PC-3 (cell line): ENCODE results near the gene DIP2B.

Experiments
- EZH2 ChIP-seq: fragments of 300-600 bp; sonication (generic); IDR thresholded peaks from one replicate; pipeline ENCODE4 v1.6.1; 2017; ENCODE audit warnings: antibody characterized with exemption, mild to moderate bottlenecking, low read length; ENCODE audit not compliant: unreplicated experiment
- EZH2phosphoT487 ChIP-seq: fragments of 300-600 bp; sonication (generic); IDR thresholded peaks from 2 replicates; pipeline ENCODE4 v1.6.1; 2018; ENCODE audit warnings: mild to moderate bottlenecking, antibody characterized with exemption, low read length, borderline replicate concordance
- TF ChIP-seq, protein P1 (sequence below): fragments of 300-600 bp; sonication (generic); conservative IDR thresholded peaks from 2 replicates; pipeline ENCODE4 v1.5.1; 2017; ENCODE audit warnings: antibody characterized with exemption, low read depth, mild to moderate bottlenecking, low read length

DNA sequence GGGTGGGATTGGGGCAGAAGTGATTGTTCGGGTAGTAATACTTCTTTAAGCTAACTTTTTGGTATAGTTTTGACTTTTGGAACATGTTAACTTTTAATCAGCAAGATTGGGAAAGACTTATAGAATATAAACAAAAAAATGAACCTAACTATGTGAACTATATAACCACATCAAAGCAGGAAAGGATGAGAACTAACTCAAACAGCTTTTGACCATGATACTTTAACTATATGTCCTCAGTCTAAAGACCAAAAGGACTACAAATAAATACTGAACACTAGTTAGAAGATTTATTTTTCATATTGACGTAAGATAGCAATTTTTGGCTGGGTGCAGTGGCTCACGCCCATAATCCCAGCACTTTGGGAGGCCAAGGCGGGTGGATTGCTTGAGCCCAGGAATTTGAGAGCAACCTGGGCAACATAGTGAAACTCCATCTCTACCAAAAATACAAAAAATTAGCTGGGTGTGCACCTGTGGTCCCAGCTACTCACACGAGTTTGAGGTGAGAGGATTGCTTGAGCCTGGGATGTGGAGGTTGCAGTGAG lies 150.7 kb downstream of the DIP2B start:
- TF ChIP-seq, protein P1, sequence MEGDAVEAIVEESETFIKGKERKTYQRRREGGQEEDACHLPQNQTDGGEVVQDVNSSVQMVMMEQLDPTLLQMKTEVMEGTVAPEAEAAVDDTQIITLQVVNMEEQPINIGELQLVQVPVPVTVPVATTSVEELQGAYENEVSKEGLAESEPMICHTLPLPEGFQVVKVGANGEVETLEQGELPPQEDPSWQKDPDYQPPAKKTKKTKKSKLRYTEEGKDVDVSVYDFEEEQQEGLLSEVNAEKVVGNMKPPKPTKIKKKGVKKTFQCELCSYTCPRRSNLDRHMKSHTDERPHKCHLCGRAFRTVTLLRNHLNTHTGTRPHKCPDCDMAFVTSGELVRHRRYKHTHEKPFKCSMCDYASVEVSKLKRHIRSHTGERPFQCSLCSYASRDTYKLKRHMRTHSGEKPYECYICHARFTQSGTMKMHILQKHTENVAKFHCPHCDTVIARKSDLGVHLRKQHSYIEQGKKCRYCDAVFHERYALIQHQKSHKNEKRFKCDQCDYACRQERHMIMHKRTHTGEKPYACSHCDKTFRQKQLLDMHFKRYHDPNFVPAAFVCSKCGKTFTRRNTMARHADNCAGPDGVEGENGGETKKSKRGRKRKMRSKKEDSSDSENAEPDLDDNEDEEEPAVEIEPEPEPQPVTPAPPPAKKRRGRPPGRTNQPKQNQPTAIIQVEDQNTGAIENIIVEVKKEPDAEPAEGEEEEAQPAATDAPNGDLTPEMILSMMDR = no peak
- TF ChIP-seq EZH2 (no peak), EZH2phosphoT487 (no peak)
